T-helper 2 cell treated with Interferon-gamma antibody and Interleukin-4, amounts not matched to agents 5 μg/mL and 100 μg/mL, for 36 hours (primary cell): ENCODE results near the gene ZBTB7A.

ENCODE experiments used
- DNase-seq: peaks from one replicate; pipeline ENCODE4 v3.0.0; 2021; ENCODE audit warnings: low spot score
- H3K27ac Mint-ChIP-seq: one replicate; pipeline ENCODE4 v1.8.0; 2021; ENCODE audit warnings: mild to moderate bottlenecking, mixed read lengths
- H3K27me3 Mint-ChIP-seq: one replicate; pipeline ENCODE4 v1.8.0; 2021; ENCODE audit warnings: low read depth, mixed read lengths
- H3K36me3 Mint-ChIP-seq: one replicate; pipeline ENCODE4 v1.8.0; 2021; ENCODE audit warnings: low read depth, mixed read lengths
- H3K4me1 Mint-ChIP-seq: one replicate; pipeline ENCODE4 v1.8.0; 2021; ENCODE audit warnings: low read depth, mixed read lengths
- H3K4me3 Mint-ChIP-seq: one replicate; pipeline ENCODE4 v1.8.0; 2022; ENCODE audit warnings: mild to moderate bottlenecking, moderate library complexity, mixed read lengths
- H3K9me3 Mint-ChIP-seq: one replicate; pipeline ENCODE4 v1.8.0; 2021; ENCODE audit warnings: mixed read lengths

The ZBTB7A gene

DNA sequence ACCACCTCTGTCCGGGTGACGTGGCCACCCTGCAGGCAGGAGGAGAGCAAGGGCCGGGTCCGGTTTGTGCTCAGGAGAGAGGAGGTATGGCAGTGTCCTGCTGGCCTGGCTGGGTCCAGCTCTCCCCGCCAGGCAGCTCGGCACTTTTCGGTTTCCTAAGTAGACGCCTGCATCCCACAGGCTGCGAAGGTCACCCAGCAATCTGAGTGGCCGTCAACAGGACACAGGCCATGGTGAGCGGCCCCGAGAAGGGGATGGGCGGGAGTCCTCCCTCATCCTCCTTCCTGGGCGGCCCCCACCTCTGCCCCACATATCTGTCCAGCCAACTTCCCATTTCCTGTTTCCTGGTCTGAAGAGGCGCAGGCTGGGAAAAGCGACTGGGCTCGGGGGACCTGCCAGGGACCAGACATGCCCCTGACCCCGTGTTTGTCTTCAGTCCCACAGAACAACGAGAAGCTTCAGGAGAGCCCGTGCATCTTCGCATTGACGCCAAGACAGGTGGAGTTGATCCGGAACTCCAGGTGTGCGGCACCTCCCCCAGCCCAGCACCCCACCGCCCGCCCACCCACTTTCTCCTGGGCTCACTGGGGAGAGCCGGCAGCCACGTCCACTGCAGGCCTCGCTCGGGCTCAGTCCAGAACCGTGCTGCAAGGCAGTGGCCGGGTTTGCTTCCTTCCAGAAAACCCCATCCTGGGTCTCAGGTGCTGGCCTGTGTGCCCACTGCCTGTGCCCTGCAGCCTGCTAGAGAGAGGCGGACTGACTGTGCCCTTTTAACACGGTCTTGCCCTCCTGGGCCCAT lies 42.9 kb downstream of the ZBTB7A start:
- no peaks in the 10 kb centered on the region for H3K4me1 Mint-ChIP-seq
- H3K36me3 Mint-ChIP-seq = peaks cover 13% of the 10 kb centered on the region
- H3K27me3 Mint-ChIP-seq = no peaks in the 10 kb centered on the region
- no peak overlapping the region for H3K4me3 Mint-ChIP-seq
- H3K9me3 Mint-ChIP-seq = no peaks in the 10 kb centered on the region
- DNase-seq = no peak
- H3K27ac Mint-ChIP-seq = no peak overlapping the region

DNA sequence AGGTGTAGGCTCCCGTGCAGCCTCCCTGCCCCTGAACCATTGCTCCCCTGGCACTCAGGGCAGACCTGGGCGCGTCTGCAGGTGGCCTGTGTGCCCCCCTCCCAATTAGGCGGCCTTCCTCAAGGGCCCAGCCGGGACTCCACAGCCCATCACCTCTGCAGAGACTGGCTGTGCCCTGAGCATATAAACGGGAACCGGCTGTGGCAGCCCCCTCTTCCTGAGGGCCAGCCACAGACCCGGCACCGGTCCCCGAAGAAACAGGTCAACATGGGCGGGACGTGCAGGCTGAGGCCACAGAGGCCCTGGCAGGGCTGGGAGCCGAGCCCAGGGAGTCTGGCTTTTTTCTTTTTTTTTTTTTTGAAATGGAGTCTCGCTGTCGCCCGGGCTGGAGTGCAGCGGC lies 47.1 kb downstream of the ZBTB7A start:
- no peaks in the 10 kb centered on the region for H3K4me1 Mint-ChIP-seq
- no peaks in the 10 kb centered on the region for H3K9me3 Mint-ChIP-seq
- no peaks in the 10 kb centered on the region for H3K27me3 Mint-ChIP-seq
- no peak overlapping the region for H3K4me3 Mint-ChIP-seq
- no peak overlapping the region for H3K27ac Mint-ChIP-seq
- DNase-seq = no peak
- peaks cover 10% of the 10 kb centered on the region for H3K36me3 Mint-ChIP-seq

GRCh38 chr19:4018775-4019504 lies 47.8 kb downstream of the ZBTB7A start:
- Mint-ChIP-seq H3K4me3 (no peak overlapping the region), H3K27me3 (no peaks in the 10 kb centered on the region), H3K9me3 (no peaks in the 10 kb centered on the region), H3K4me1 (no peaks in the 10 kb centered on the region), H3K27ac (no peak overlapping the region), H3K36me3 (peaks cover 10% of the 10 kb centered on the region)
- DNase-seq = no peak

DNA sequence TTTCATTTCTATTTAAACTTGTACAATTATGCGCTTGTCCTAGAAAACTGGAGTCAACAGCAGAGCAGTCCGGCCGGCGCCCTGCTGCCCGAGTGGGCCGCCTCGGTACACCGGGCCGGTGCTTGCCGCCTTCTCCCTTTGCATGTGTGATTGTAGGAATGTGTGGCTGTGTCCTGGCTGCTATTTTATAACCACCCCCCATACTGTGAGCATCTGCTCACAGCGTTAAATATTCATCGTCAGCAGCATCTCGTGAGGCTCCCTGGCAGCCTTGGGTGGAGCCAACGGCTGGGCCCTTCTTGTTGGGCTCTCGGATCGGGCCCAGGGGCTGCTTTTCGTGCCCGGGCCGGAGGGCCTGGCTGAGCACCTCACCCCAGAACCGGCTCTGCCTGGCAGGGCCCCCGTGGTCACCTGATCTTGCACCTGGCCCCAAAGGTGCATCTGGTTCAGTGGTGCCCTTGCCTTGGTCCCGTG lies 48.5 kb downstream of the ZBTB7A start:
- H3K9me3 Mint-ChIP-seq = no peaks in the 10 kb centered on the region

DNA sequence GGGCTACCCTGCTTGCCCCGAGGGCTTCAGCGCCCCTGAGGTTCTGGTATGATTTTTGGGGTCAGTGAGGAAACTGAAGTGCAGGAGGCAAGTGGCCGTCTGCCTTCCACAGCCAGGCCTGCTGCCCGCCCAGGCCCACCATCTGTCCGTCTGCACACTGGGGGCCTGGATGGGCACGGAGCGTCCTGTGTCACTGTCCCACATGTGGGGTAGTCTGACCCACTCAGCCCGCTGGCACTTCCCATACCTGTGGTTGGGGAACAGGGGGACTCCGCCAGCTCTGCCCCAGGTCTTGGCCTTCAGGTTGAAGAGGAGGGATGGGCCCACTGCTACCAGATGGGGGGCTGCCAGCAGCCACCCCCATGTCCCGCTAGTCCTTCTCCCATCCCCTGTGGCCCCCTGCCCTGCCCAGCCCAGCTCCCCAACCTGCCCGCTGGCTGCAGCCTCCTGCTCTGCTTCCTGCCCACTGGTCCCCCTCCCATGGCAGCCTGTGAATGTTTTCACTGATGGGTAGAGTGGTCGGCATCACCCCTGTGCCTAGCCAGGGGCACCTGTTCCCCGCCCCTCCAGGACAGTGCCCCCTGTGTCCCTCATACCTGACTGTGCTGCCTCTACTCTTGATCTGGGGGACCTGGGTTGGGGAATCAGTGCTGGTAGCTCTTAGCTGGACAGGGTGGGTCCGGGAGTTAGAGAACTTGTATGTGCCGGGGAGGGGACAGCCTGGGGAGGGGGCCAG lies 49.6 kb downstream of the ZBTB7A start:
- no peak for DNase-seq
- Mint-ChIP-seq H3K4me1 (no peaks in the 10 kb centered on the region), H3K4me3 (no peak overlapping the region), H3K27me3 (no peaks in the 10 kb centered on the region), H3K27ac (peak overlapping the region; percentile 15), H3K9me3 (no peaks in the 10 kb centered on the region), H3K36me3 (peaks cover 16% of the 10 kb centered on the region)

More for the DNA sequence above, 48.5 kb downstream of the ZBTB7A start:
- H3K4me1 Mint-ChIP-seq = no peaks in the 10 kb centered on the region
- H3K27ac Mint-ChIP-seq = no peak overlapping the region
- H3K36me3 Mint-ChIP-seq = peaks cover 11% of the 10 kb centered on the region
- no peak for DNase-seq
- no peaks in the 10 kb centered on the region for H3K27me3 Mint-ChIP-seq
- H3K4me3 Mint-ChIP-seq = no peak overlapping the region

DNA sequence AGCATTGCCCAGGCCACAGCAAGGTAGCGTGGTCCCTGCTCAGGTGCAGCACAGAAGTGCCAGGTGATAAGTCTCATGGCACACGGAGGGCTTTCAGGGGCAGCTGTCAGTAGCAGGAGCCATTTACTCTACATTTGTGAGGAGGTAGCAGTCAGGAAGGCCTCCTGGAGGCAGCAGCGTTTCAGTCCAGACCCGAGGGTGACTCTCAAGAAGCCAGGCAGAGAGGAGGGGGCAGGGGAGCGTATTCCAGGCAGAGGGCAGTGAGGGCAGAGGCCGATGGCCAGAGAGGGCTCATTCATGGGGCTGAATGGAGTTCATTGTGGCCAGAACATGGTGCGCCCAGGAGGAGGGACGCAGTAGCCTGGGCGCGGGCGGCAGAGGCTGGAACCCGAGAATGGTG lies 50.2 kb downstream of the ZBTB7A start:
- Mint-ChIP-seq H3K27ac (no peak overlapping the region), H3K36me3 (peaks cover 13% of the 10 kb centered on the region), H3K4me1 (no peaks in the 10 kb centered on the region), H3K4me3 (no peak overlapping the region), H3K27me3 (no peaks in the 10 kb centered on the region), H3K9me3 (no peaks in the 10 kb centered on the region)
- no peak for DNase-seq

GRCh38 chr19:4015705-4016402 lies 50.8 kb downstream of the ZBTB7A start:
- H3K4me1 Mint-ChIP-seq = no peaks in the 10 kb centered on the region

DNA sequence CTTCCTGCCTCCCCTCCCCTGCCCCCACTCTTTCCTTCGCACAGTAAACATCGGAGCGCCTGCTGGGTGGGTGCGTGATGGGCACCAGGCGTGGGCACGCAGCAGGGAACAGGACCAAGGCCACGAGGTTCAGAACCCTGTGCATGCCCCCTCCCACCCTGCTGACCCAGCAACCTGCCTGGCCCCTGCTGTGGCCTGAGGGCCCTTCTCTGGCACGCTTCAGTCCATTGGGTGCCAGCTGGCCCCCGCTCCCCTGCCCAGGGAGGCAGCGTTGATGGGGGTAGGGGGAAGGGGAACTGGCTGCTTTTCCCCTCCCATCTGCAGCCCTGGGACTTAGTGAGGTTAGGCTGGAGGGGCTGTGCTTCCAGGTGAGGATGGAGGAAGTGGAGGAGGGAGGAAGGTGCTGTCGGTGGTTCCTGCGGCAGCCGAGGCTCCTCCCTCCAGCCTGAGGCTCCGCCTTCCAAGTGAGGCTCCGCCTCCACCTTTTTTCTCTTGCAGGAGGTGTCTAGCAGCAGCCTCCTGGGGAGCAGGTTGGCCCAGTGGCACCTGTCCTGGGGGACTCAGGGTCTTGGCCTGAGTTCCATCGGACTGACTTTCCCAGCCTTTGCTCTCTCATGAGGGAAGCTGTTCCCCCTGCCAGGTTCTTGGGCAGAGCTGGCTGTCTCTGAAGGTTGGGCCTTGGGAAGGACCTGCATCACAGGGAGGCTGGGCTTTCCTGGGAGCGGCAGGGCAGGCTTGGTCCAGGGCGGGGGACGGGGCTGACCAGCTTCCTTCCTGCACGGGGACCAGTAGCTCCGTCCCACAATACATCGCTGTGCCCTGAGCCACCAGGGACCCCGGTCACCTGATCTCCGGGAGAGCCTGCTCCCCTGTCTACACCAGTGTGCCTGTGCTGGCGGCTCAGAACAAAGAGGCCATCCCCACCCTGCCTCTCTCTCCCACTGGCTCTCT lies 51.9 kb downstream of the ZBTB7A start:
- peak; percentile 10 for DNase-seq
- H3K36me3 Mint-ChIP-seq = peaks cover 10% of the 10 kb centered on the region
- no peak overlapping the region for H3K4me3 Mint-ChIP-seq
- H3K27me3 Mint-ChIP-seq = no peaks in the 10 kb centered on the region
- H3K27ac Mint-ChIP-seq = no peak overlapping the region
- H3K9me3 Mint-ChIP-seq = no peaks in the 10 kb centered on the region
- no peaks in the 10 kb centered on the region for H3K4me1 Mint-ChIP-seq

More at GRCh38 chr19:4015705-4016402, 50.8 kb downstream of the ZBTB7A start:
- H3K9me3 Mint-ChIP-seq = no peaks in the 10 kb centered on the region
- H3K36me3 Mint-ChIP-seq = peaks cover 10% of the 10 kb centered on the region
- H3K27ac Mint-ChIP-seq = no peak overlapping the region
- H3K27me3 Mint-ChIP-seq = no peaks in the 10 kb centered on the region
- no peak overlapping the region for H3K4me3 Mint-ChIP-seq
- DNase-seq = no peak

DNA sequence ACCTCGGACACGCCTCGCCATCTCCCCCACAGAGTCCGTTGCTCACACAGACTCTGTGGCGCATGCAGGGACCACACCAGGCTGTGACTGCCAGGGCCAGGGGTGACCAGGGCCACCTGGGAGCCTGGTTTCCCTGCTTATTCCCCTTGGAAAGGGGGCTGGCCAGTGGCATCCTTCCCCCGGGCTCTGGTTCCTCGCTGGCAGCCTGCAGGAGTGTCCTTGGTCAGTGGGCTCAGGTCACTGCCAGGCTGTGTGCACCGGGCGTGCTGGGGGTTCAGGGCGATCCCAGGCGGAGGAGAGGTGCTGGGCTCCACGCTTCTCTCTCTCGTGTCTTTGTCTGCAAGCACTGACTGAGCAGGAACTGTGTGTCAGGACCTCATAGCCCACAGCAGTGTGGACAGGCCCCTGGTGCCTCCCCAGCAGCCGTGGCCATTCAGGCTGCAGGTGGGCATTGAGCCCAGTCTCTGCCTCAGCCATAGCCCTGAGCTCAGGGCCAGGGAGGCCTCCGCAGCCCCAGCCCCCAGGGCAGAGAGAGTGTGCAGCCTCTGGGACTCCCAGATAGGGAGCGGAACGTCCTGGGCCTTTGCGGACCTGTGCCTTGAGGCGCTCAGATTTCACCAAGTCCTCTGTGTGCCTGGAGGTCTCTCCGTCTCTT lies 52.7 kb downstream of the ZBTB7A start:
- no peak for DNase-seq
- H3K4me3 Mint-ChIP-seq = no peak overlapping the region
- H3K27me3 Mint-ChIP-seq = no peaks in the 10 kb centered on the region
- peaks cover 7% of the 10 kb centered on the region for H3K4me1 Mint-ChIP-seq
- no peak overlapping the region for H3K27ac Mint-ChIP-seq
- H3K36me3 Mint-ChIP-seq = peaks cover 10% of the 10 kb centered on the region
- H3K9me3 Mint-ChIP-seq = no peaks in the 10 kb centered on the region

- no peak overlapping the region for H3K27ac Mint-ChIP-seq
- peaks cover 8% of the 10 kb centered on the region for H3K36me3 Mint-ChIP-seq
- peaks cover 13% of the 10 kb centered on the region for H3K4me1 Mint-ChIP-seq
- H3K9me3 Mint-ChIP-seq = no peaks in the 10 kb centered on the region
- H3K4me3 Mint-ChIP-seq = no peak overlapping the region
- no peak for DNase-seq
- H3K27me3 Mint-ChIP-seq = no peaks in the 10 kb centered on the region
Measured at GRCh38 chr19:4012975-4013634, 53.6 kb downstream of the ZBTB7A start.

DNA sequence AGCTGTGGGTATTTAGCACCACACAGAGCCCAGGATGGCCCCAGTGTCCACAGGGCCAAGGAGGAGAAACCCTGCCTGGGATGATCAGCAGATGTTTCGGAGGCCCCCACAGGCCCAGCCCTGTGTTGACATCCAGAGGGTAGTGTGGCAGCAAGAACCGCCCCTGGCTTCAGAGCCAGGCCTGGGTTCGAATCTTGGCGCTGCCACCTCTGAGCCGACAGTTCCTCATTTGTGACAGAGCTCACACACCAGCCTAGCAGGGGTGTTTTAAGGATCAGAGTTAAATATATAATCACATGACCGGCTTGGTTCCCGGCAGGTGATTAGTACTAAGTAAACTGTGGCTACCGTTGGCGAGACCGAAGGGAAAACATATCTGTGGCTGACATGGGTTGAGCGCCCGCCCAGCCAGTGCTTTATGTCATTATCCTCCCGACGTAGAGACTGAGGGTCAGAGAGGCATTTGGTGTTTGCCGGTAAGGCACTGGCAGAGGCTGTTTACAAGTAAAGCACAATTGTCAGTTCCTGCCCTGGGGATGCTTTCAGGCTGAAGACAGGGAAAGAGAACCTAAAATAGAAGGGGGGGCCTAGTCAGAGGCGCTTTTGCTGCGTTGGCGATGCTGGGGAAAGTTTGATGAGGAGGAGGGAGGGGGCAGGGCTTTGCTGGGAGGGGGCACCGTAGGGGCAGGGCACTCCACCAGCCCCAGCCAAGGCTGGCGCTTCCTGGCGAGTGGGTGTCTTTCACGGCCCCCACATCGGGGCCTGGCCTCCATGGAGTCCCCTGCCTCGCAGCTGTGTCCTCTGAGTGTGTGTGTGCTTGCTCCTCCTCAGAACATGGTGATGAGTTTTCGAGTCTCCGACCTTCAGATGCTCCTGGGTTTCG lies 54.4 kb downstream of the ZBTB7A start:
- Mint-ChIP-seq H3K4me1 (peaks cover 13% of the 10 kb centered on the region), H3K27me3 (no peaks in the 10 kb centered on the region), H3K36me3 (peaks cover 8% of the 10 kb centered on the region), H3K4me3 (no peak overlapping the region), H3K9me3 (no peaks in the 10 kb centered on the region), H3K27ac (no peak overlapping the region)
- DNase-seq = no peak
